VCaP (cell line): ENCODE measurements around the gene SCGB1C1.

ENCODE experiments used
- H3K27ac ChIP-seq: fragments of 450-650 bp; 2 replicates; pipeline ENCODE4 v1.5.1; 2017
- CTCF ChIP-seq: fragments of 450-650 bp; conservative IDR thresholded peaks from 2 replicates; pipeline ENCODE4 v1.5.1; 2017; ENCODE audit warnings: mild to moderate bottlenecking, moderate library complexity

Gene SCGB1C1

GRCh38 chr11:225734-226453 lies 33.0 kb downstream of the SCGB1C1 start:
- H3K27ac ChIP-seq, result no peak overlapping the region

GRCh38 chr11:227824-228379 lies 35.0 kb downstream of the SCGB1C1 start:
- no peak overlapping the region for H3K27ac ChIP-seq
- no peak for TF ChIP-seq CTCF

More at GRCh38 chr11:225734-226453, 33.0 kb downstream of the SCGB1C1 start:
- no peak for TF ChIP-seq CTCF

- no peak overlapping the region for H3K27ac ChIP-seq
Measured at GRCh38 chr11:230431-230830, 37.6 kb downstream of the SCGB1C1 start.

DNA sequence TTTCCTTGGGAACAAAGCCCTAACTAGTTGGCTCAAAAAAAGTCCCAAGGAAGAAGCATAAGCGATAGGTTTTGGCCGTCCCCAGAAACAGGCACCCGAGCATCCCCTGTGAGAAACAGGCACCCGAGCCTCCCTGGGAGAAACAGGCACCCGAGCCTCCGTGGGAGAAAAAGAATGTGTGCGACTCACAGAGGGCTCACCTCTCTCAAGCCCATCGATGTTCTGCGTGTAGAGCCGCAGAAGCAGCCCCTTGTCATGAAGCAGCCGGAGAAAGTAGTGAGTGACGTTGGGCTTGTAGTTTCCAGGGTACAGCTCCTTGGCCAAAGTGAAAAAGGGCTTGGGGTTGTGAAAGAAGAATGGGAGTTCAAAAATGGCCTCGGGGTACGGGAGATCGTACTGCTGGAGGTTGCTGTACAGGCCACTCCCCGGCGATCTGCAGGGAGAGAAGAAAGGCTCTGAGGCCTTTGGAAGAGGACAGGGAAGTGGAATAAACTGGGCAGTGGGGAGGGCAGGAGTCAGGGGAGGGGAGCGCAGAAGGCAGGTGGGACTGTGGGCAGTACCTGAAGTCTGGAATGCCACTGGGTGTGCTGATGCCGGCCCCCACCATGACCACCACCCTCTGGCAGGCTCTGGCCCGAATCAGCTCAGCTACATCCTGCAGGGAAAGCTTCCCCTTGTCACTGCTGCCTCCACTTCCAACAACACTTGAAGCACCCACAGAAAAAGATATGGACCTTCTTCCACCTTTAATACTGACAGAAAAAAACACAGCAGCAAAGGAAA lies 40.1 kb downstream of the SCGB1C1 start:
- TF ChIP-seq CTCF, result no peak
- H3K27ac ChIP-seq, result no peak overlapping the region

More at GRCh38 chr11:230431-230830, 37.6 kb downstream of the SCGB1C1 start:
- TF ChIP-seq CTCF, result no peak

DNA sequence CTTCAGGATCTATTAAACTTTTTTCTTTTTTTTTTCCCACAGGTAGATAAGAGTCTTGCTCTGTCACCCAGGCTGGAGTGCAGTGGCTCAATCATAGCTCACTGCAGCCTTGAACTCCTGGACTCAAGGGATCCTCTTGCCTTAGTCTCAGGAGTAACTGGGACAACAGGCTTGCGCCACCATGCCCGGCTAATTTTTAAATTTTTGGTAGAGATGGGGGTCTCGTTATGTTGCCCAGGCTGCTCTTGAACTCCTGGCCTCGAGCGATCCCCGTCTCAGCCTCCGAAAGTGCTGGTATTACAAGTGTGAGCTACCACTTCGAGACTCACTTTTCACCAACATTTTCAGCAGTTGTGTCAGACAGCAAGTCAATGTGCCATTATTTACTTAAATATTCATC lies 42.3 kb downstream of the SCGB1C1 start:
- TF ChIP-seq CTCF, result no peak
- H3K27ac ChIP-seq, result peak overlapping the region; percentile 89

DNA sequence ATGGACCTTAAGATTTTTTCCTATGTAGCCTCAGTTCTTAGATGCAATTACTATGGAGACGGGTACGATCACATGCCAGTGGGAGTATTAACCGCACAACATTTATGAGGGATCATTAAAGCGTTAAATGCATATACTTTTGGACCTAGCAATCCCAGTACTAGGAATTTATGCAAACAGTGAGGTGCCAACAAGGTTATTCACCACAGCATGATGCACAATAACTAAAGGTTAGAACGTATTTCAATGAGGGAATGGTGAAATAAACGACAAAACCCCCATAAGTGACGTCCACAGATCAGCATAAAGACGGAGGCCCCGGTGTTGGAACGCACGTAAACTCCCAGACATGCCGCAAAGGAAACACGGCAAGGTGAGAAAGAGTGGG lies 42.7 kb downstream of the SCGB1C1 start:
- TF ChIP-seq CTCF, result no peak
- peak overlapping the region; percentile 89 for H3K27ac ChIP-seq

DNA sequence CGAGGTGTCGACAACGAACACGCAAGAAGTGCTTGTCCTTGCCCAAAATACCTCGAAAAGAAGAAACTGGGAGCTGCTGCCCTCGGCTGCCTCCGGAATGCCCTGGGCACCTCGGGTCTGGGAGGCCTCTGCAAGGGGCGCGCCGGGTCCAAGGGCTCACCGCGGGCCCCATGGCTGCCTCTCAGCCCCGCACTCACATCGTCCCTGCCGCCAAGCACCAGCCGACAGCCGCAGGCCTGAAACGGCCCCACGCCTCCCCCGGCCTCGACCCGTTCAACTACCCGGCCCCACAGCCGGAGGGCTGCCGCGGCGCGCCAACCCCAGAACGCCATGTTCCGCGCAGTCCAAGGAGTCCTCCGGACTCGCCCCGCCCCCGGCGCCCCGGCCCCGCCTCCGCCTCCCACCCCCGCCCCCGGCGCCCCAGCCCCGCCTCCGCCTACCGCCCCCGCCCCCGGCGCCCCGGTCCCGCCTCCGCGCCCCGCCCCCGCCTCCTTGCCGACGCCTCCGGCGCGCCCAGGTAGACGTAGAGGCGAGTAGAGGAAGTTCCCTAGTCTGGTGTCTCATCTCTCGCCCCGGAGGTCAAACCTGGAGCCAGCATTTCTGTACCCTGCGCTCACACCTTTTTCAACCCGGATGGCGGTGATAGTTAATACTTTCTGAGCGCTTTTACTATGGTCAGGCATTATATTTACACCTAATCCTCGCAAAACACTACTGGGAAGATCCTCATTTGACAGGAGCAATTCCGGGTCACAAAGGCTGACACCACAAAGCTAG lies 43.3 kb downstream of the SCGB1C1 start, which contains the start of gene SIRT3:
TSS of gene SIRT3 (minus strand) at position 346 of the 777 bp plus-strand sequence. CDS start at position 332, 14 bp downstream.
- H3K27ac ChIP-seq, result peak within 1 kb of the TSS; percentile 89
- TF ChIP-seq CTCF, result no peak
